HPDE6-E6E7 (cell line): ENCODE measurements around the gene PICALM.
"Not testable (repeated sequence)": the region's sequence is repeated elsewhere in the genome, so short reads cannot be mapped to it uniquely, and the experiment has no call there.

Experiments used
- DNase-seq: peaks from one replicate; pipeline ENCODE4 v3.0.0; 2011; ENCODE audit warnings: missing footprints; ENCODE audit errors: extremely low spot score

The PICALM gene

DNA sequence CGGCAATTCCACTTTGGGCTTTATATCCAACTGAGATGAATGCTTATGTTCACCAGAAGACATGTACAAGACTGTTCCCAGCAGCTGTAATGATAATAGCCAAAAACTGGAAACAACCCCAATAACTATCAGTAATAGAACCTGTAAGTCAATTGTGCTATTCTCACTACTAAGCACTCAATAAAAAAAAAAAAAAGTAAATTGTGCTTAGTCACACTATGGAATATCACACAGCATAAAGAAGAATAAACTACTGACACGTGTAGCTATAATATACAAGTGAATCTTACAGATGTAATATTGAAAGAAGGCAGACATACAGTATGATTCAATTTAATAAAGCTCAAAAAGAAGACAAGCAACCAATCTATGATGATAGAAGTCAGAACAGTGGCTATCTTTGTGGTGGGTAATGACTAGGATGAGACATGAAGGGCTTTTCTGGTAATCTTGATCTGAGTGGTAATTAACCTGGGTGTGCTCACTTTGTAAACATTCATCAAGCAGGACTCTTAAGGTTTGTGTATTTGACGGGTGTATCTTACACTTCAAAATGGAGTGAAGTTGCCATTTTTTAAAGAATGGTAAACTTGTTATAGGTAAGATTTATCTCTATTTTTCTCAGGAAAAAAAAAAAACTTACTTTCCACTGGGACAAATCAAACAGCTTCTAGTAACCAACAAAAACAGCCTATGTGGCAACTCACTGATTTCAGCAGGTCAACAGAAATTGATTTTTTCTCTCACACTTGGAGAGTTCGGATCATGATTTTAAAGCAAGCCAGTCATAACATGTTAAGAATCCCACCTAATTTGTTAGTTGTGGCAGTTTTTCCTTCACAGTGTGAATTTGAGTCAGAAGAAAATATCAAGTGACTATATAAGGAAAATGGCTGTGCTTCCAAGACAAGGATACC is 129.5 kb downstream of the PICALM start:
- DNase-seq = no peak

DNA sequence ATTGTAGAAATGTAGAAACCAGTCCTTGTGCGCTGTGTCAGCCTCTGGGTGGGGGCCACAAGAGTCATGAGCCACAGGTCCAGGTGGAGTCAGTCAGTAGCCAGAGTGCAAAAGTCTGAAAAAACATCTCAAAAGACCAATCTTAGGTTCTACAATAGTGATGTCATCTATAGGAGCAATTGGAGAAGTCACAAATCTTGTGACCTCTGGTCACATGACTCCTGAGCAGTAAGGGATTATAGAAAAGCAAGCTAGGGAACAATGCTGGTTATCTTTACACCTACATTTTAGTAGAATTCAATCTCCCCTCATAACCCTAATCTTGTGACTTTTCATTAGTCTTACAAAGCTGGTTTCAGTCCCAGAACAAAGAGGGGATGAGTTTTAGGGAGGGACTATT is 131.0 kb downstream of the PICALM start:
- no peak for DNase-seq

DNA sequence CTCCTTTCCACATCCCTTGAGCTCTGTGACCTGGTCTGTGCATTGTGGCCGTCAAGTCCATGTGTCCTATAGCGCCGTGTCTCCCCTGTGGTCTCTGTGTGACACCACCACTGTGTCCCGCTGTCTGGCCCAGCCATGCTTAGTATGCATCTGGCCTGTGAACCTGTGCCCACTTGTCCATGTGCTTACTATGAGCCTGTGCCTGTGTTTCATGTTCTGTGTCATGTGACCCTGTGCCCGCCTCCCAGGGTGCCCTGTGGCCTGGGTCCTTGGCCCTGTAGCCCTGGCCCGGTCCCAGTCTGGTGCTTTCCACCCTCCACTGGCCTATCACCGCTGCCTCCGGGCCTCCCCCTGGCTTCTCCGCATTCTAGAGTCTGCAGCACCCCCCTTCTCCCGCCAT is 133.1 kb downstream of the PICALM start:
- no peak for DNase-seq

DNA sequence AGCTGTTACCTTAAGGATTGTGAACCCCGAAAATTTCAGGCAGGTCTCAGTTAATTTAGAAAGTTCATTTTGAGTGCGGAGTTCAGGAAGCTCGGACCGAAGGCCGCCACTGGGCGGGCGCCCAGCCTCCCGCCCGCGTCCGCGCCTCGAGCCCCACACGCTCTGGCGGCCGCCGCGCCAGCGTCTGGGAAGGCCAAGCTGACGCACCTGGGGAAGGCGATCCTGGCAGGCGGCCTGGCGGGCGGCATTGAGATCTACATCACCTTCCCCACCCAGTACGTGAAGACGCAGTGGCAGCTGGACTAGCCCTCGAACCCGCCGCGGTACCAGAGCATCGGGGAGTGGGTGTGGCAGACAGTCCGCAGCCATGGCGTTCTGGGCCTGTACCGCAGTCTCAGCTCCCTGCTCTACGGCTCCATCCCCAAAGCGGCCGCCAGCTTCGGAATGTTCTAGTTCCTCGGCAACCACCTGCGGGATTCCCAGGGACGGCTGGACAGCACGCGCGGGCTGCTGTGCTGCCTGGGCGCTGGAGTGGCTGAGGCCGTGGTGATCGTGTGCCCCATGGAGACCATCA is 134.2 kb downstream of the PICALM start:
- no peak for DNase-seq

DNA sequence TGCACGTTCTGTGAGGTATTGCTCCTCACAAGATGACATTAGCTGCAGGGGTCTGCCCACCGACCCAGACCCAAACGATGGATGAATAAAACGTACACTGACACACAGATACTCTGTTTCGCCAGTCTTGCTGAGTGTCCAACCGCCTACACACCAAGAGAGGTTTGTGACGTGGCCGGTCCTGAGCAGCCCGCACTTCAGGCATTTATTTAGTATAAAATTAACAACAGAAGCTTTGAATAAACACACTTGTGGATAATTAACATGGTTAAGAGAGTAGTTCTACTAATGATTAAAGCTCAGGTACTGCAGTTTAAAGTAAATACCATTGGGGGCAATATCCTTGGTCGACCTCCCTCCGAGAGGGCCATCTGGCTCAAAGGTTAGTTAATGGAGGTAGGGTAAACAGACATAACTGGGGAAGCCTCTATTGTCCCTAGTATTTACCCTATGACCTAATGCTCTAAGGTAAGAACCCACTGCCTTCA is 138.0 kb downstream of the PICALM start:
- DNase-seq = no peak

DNA sequence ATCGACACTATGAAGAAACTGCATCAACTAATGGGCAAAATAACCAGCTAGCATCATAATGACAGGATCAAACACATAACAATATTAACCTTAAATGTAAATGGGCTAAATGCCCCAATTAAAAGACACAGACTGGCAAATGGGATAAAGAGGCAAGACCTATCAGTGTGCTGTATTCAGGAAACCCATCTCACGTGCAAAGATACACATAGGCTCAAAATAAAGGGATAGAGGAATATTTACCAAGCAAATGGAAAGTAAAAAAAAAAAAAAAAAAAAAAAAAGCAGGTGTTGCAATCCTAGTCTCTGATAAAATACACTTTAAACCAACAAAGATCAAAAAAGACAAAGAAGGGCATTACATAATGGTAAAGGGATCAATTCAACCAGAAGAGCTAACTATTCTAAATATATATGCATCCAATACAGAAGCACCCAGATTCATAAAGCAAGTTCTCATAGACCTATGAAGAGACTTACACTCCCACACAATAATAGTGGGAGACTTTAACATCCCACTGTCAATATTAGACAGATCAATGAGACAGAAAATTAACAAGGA is 142.2 kb downstream of the PICALM start:
- not testable (repeated sequence) for DNase-seq

DNA sequence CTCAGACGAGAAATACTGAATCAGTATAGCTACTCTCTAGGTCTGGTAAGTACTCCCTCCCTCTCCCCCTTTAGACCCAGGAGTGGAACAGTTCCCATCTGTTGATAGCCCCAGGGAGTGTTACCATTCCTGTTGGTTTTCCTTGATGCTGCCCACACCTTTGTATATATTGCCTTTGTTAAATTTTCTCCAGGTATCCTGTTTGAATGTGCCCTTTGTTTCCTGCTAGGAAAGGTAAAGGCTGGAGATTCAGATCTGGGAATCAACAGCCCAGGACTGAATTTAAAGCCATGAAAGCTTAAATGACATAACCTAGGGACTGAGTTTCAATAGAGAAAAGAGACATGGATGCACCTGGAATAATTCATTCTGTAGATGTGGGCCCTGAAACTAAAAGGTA is 145.4 kb downstream of the PICALM start:
- DNase-seq = no peak

DNA sequence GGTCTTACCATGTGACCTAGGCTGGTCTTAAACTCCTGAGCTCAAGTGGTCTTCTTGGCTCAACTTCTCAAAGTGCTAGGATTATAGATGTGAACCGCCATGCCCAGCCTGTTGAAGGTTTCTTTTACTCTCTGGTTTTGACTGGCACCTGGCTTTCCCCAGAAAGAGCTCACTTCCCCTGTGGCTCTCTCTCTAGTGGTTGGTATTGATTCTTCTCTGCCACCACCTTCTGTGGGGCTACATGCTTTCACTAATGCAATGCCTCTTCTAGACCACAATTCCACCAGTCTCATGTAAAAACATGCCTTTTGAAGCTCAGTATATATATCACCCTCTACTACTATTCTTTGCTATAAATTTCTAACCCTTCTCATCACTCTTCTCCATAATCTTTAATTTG is 146.5 kb downstream of the PICALM start:
- no peak for DNase-seq

DNA sequence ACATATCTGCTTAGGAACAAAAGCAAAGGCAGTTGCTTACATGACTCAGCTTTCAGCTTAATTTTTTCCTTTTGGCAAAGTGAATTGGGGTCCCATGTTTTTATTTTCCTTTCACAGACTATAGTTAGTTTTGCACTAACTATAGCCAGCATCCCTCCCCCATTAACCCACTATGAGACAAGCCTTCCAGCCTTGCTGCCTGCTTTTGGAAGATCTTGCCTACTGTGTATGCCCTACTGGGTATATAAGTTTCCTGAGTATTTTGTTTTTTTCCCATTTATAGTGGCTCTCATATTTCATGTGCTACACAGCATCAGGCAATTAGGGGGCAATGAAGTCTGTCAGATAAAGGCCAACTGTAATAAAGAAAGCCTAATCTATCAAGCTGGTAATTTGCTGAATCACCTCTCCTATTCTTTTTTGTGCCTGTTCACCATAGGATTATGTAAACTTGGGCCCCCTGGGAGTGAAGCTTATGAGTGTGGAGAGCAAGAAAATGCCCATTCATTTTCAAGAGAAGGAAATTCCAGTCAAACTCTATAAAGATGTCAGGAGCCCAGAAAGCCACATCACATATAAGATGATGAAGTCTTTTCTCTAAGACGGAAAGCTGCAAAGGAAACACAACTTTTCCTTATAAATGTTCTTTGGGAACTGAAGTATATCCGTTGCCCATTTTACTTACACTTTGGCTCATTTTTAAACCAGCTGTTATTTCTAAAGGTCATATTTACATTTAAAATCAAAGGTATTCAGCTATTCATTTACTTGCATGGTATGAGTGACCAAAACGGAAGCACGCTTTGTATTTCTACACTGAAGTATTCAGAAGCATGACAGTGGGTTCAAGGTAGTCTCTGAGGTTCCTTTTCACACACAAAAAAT is 149.7 kb downstream of the PICALM start:
- no peak for DNase-seq

DNA sequence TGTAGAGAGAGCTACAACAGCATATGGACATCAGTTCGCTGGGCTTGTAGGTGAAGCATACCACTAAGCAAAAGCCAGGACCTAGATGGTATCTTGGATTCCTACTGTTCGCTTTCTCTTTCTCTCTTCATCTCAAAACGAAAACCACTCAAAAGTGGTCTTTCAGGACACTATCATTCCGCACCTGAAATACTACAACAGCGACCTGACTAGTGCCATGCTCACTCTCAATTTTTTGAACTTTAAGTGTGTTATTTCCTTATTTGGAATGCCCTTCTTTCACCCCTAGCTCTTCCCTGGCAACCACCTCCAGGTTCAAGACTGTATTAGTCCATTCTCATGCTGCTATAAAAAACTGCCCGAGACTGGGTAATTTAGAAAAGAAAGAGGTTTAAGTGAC is 154.5 kb downstream of the PICALM start:
- no peak for DNase-seq

DNA sequence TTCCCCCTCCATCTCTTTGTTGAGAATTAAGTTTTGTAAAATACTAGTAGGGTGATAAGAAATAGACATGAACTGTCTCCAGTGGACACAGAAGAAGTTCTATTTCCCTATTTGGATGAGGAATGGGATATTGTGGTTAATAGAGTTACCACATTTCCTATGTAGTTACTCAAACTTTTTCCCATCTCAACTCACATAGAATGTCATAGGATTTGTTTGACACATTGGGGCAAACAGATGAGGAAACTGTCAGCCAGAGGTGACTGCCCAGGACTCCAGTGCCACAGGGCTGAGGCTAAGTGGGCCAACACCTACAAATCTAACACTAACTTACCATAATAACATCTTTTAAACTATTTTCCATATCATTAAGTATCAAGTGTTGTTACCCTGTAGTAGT is 155.4 kb downstream of the PICALM start:
- DNase-seq = no peak

DNA sequence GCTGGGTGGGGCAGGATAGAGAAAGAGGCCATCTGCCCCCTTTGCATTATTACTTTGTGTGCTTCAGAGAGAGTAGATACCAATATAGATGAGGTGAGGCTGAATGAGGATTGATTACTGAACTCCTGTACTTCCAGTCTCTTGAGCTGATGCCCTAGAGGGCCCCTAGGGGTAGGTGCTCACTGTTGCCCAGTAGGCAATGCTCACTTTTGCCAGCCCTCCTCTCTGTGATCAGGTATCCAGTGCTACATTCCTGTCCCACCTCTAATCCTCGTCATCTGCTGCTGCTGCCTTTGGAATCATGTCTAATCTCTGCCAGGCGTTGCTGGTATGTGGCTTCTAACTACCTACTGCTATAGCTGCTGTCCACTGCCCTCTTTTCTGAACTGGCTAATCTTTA is 156.5 kb downstream of the PICALM start:
- DNase-seq = no peak
